ENCODE results near the gene ALKBH5. TPM values are rescaled to one million over a fixed set of nuclear protein-coding genes. Genes with fewer than 3 reads are reported as not detected.

ALKBH5 gene
- total RNA-seq, 1 donor from 2014 or later = 97.3 TPM

Other genes starting within 250 kb of the ALKBH5 start
- 14.3 and 19.8 TPM in 2 replicates for gene TOM1L2, start 211.4 kb upstream of the ALKBH5 start, total RNA-seq
- gene DRC3, start 211.0 kb upstream of the ALKBH5 start, total RNA-seq = 1.1 TPM in 2 replicates
- gene ATPAF2, start 144.7 kb upstream of the ALKBH5 start, total RNA-seq = 21.2 and 23.3 TPM in 2 replicates
- gene GID4, start 144.4 kb upstream of the ALKBH5 start, total RNA-seq = 6.1 and 7.9 TPM in 2 replicates
- gene DRG2, start 95.9 kb upstream of the ALKBH5 start, total RNA-seq = 38.1 and 49.3 TPM in 2 replicates
- gene MYO15A, start 75.1 kb upstream of the ALKBH5 start, total RNA-seq = 0.07 and 0.20 TPM in 2 replicates
- 35.4 and 36.4 TPM in 2 replicates for gene LLGL1, start 41.8 kb downstream of the ALKBH5 start, total RNA-seq
- gene FLII, start 74.9 kb downstream of the ALKBH5 start, total RNA-seq = 515 and 631 TPM in 2 replicates
- 10.6 and 16.7 TPM in 2 replicates for gene MIEF2, start 76.8 kb downstream of the ALKBH5 start, total RNA-seq
- 21.6 and 26.6 TPM in 2 replicates for gene TOP3A, start 131.2 kb downstream of the ALKBH5 start, total RNA-seq
- gene SMCR8, start 131.5 kb downstream of the ALKBH5 start, total RNA-seq = 17.8 and 20.0 TPM in 2 replicates
- 15.4 and 20.4 TPM in 2 replicates for gene SHMT1, start 179.7 kb downstream of the ALKBH5 start, total RNA-seq
- not detected in 2 replicates for gene EVPLL, start 193.9 kb downstream of the ALKBH5 start, total RNA-seq